Gastrocnemius medialis (tissue), 4 donors: ENCODE data around the gene RXRG. TPM values are rescaled to one million over a fixed set of nuclear protein-coding genes. Genes with fewer than 3 reads are reported as not detected.

Source experiments
- ATAC-seq, 2 donors: fragments of 150-250 bp; one replicate each; pipeline ENCODE4 v1.9.1; 2016
- DNase-seq, 2 donors: peaks; one replicate each; pipeline ENCODE4 v3.0.0-alpha.2; 2019
- H3K27ac ChIP-seq, 4 donors: fragments of 200-600 bp; sonication (generic); 1 replicate in 1 of 4; 2 replicates in 3 of 4; pipeline ENCODE4 v1.5.1; 2016 to 2018; ENCODE audit warnings: mild to moderate bottlenecking in 2 of 4, moderate library complexity in 1 of 4
- H3K27me3 ChIP-seq, 3 donors: fragments of 200-600 bp; sonication (generic) in 2 of 3; 1 replicate in 1 of 3; 2 replicates in 2 of 3; pipeline versions ENCODE4 v1.5.1 to v1.6.0; 2016 to 2019; ENCODE audit warnings: mild to moderate bottlenecking in 1 of 3, moderate library complexity in 1 of 3
- H3K36me3 ChIP-seq, 2 donors: fragments of 200-600 bp; sonication (generic) in 1 of 2; one replicate each; pipeline ENCODE4 v1.5.1; 2017 to 2018
- H3K4me1 ChIP-seq, 2 donors: fragments of 200-600 bp; sonication (generic) in 1 of 2; one replicate each; pipeline ENCODE4 v1.5.1; 2016 to 2017; ENCODE audit warnings: mild to moderate bottlenecking in 2 of 2
- H3K4me3 ChIP-seq, 4 donors: fragments of 200-600 bp; sonication (generic) in 3 of 4; 1 replicate in 1 of 4; 2 replicates in 3 of 4; pipeline ENCODE4 v1.5.1; 2016 to 2019; ENCODE audit warnings: mild to moderate bottlenecking in 2 of 4
- H3K9me3 ChIP-seq, 3 donors: fragments of 200-600 bp; sonication (generic) in 2 of 3; 1 replicate in 1 of 3; 2 replicates in 2 of 3; pipeline ENCODE4 v1.5.1; 2016 to 2019
- CTCF ChIP-seq, 5 experiments: fragments of 450-650 bp in 3 of 5; fragments of 200-600 bp in 2 of 5; sonication (generic) in 2 of 5; IDR thresholded peaks in 4 of 5; conservative IDR thresholded peaks in 1 of 5; 1 replicate in 4 of 5; 2 replicates in 1 of 5; pipeline ENCODE4 v1.5.1; 2016 to 2019; ENCODE audit warnings: antibody characterized with exemption in 5 of 5, mild to moderate bottlenecking in 3 of 5, moderate library complexity in 3 of 5
- POLR2A ChIP-seq, 2 donors: fragments of 450-650 bp; IDR thresholded peaks; one replicate each; pipeline ENCODE4 v1.6.1; 2017; ENCODE audit warnings: antibody characterized with exemption in 2 of 2, mild to moderate bottlenecking in 2 of 2, moderate library complexity in 2 of 2
- in situ Hi-C, 4 donors: fragments of 200-750 bp; cut with MboI; loops; one replicate each; pipeline versions ENCODE4 v1.15.0 to v1.8.0; 2017; ENCODE audit warnings: low sequenced_read_pairs in 4 of 4
- intact Hi-C: fragments of 100-400 bp; cut with DNase I; formaldehyde crosslinking; loops from one replicate; pipeline ENCODE4 v1.15.1; 2023; ENCODE audit warnings: low total_unique reads
- total RNA-seq, 4 donors: library from RNA; depleted of rRNA; stranded (reverse); fragments of >200 nt; gene quantifications; one replicate each; pipeline versions ENCODE4 v1.1.0 to v1.2.3, GENCODE V29; 2016

RXRG gene
- total RNA-seq, 4 donors from 2014 or later, result 4.2 to 15.9 (median 6.0) TPM

GRCh38 chr1:165452336-165453130, 7.6 kb upstream of the RXRG start:
- DNase-seq (no peak), ATAC-seq (peak; percentile 42 to 49)
- Histone ChIP-seq H3K27me3 (no peaks in the 10 kb centered on the region), H3K9me3 (no peaks in the 10 kb centered on the region), H3K4me1 (no peaks in the 10 kb centered on the region), H3K36me3 (no peaks in the 10 kb centered on the region), H3K27ac (no peak overlapping the region), H3K4me3 (no peak overlapping the region)
- no peak for TF ChIP-seq CTCF (IDR thresholded peaks at IDR 0.05 in 4 of 5, conservative IDR thresholded peaks at IDR 0.05 in 1 of 5)
- no peak for TF ChIP-seq POLR2A (IDR thresholded peaks at IDR 0.05)
- intact Hi-C loops (no loop called here), in situ Hi-C loops (no loop called here)

- DNase-seq, result no peak
- H3K27ac ChIP-seq, result no peak overlapping the region
- in situ Hi-C loops, result no loop called here
These were observed 6.8 kb upstream of the RXRG start for GRCh38 chr1:165451691-165452090.

GRCh38 chr1:165449131-165449530, 4.2 kb upstream of the RXRG start:
- TF ChIP-seq POLR2A (IDR thresholded peaks at IDR 0.05), result no peak
- TF ChIP-seq CTCF (IDR thresholded peaks at IDR 0.05 in 4 of 5, conservative IDR thresholded peaks at IDR 0.05 in 1 of 5), result no peak
- in situ Hi-C loops, result no loop called here
- H3K4me1 ChIP-seq, result peaks cover 0 to 4% of the 10 kb centered on the region in 2 donors
- intact Hi-C loops, result loop anchor here (5.0 to 10.0 kb wide), 2 partner anchors 38 to 84 kb away; no protein-coding TSS in a partner anchor
- DNase-seq, result no peak
- no peak for ATAC-seq
- no peaks in the 10 kb centered on the region for H3K36me3 ChIP-seq
- no peaks in the 10 kb centered on the region for H3K27me3 ChIP-seq
- H3K9me3 ChIP-seq, result no peaks in the 10 kb centered on the region
- H3K4me3 ChIP-seq, result no peak overlapping the region
- no peak overlapping the region for H3K27ac ChIP-seq

More at GRCh38 chr1:165451691-165452090, 6.8 kb upstream of the RXRG start:
- TF ChIP-seq POLR2A (IDR thresholded peaks at IDR 0.05) (no peak), CTCF (IDR thresholded peaks at IDR 0.05 in 4 of 5, conservative IDR thresholded peaks at IDR 0.05 in 1 of 5) (no peak)
- H3K9me3 ChIP-seq, result no peaks in the 10 kb centered on the region
- no peaks in the 10 kb centered on the region for H3K4me1 ChIP-seq
- ATAC-seq, result no peak
- no peaks in the 10 kb centered on the region for H3K36me3 ChIP-seq
- no peaks in the 10 kb centered on the region for H3K27me3 ChIP-seq
- intact Hi-C loops, result no loop called here
- H3K4me3 ChIP-seq, result no peak overlapping the region

- no peaks in the 10 kb centered on the region for H3K36me3 ChIP-seq
- no peaks in the 10 kb centered on the region for H3K27me3 ChIP-seq
- in situ Hi-C loops, result no loop called here
- no peak for ATAC-seq
- H3K9me3 ChIP-seq, result no peaks in the 10 kb centered on the region
- TF ChIP-seq CTCF (IDR thresholded peaks at IDR 0.05 in 4 of 5, conservative IDR thresholded peaks at IDR 0.05 in 1 of 5) (no peak), POLR2A (IDR thresholded peaks at IDR 0.05) (no peak)
- peak overlapping the region; percentile 77 to 88 (median 84) for H3K27ac ChIP-seq
- peak overlapping the region; percentile 59 to 71 (median 63) for H3K4me3 ChIP-seq
- H3K4me1 ChIP-seq, result peaks cover 13 to 16% of the 10 kb centered on the region in 2 donors
- no peak for DNase-seq
- intact Hi-C loops, result loop anchor here (2.0 to 10.0 kb wide), 3 partner anchors 42 to 81 kb away; no protein-coding TSS in a partner anchor
These were observed 462 bp upstream of the RXRG start for GRCh38 chr1:165445388-165445787.
